K562 (cell line): Measurements from ENCODE around the gene HEXIM2. TPM values are rescaled to one million over a fixed set of nuclear protein-coding genes. Genes with fewer than 3 reads are reported as not detected.

Source experiments
- ARNT ChIP-seq, 2 experiments: fragments of 450-650 bp; IDR thresholded peaks; 2 replicates each; pipeline ENCODE4 v1.6.1; 2016; ENCODE audit warnings: mild to moderate bottlenecking in 1 of 2
- NR0B1 ChIP-seq: fragments of 450-650 bp; IDR thresholded peaks from one replicate; pipeline ENCODE4 v1.6.1; 2018; ENCODE audit warnings: mild to moderate bottlenecking, moderate library complexity; ENCODE audit not compliant: partially characterized antibody
- POLR2G ChIP-seq: fragments of 200-400 bp; formaldehyde crosslinking; IDR thresholded peaks from 2 replicates; pipeline ENCODE4 v1.6.1; 2017; ENCODE audit warnings: low read depth, mild to moderate bottlenecking, antibody characterized with exemption, low read length, moderate library complexity
- SREBF1 ChIP-seq: fragments of 150-350 bp; IDR thresholded peaks from 2 replicates; pipeline ENCODE4 v1.6.1; 2014; ENCODE audit warnings: antibody characterized with exemption, low read depth, low read length, borderline replicate concordance
- TAF7 ChIP-seq: fragments of 450-650 bp; IDR thresholded peaks from 2 replicates; pipeline ENCODE4 v1.6.1; 2016; ENCODE audit warnings: missing genetic modification characterization, missing compliant biosample characterization
- THAP12 ChIP-seq: fragments of 250-450 bp; sonication (Bioruptor Pico); IDR thresholded peaks from 2 replicates; pipeline ENCODE4 v1.9.0; 2021; ENCODE audit warnings: mild to moderate bottlenecking, inconsistent platforms
- ZBTB1 ChIP-seq: sonication (generic); formaldehyde crosslinking; IDR thresholded peaks from 2 replicates; pipeline ENCODE4 v1.8.1; 2023; ENCODE audit warnings: missing genetic modification reagents, low read depth, mild to moderate bottlenecking, borderline replicate concordance
- ZBTB12 ChIP-seq: fragments of 250-450 bp; sonication (Bioruptor Pico); IDR thresholded peaks from 2 replicates; pipeline ENCODE4 v1.4.0; 2020
- ZBTB40 ChIP-seq, 2 experiments: fragments of 450-650 bp in 1 of 2; sonication (generic) in 1 of 2; formaldehyde crosslinking in 1 of 2; IDR thresholded peaks; 2 replicates each; pipeline versions ENCODE4 v1.7.1 to v1.9.0; 2016 to 2022; ENCODE audit warnings: inconsistent platforms in 1 of 2, mild to moderate bottlenecking in 1 of 2, missing genetic modification reagents in 1 of 2
- ZNF41 ChIP-seq: fragments of 250-450 bp; sonication (Bioruptor Pico); conservative IDR thresholded peaks from 2 replicates; pipeline ENCODE4 v1.4.0; 2020; ENCODE audit warnings: mild to moderate bottlenecking
- polyA plus RNA-seq, 8 experiments: library from polyadenylated mRNA; depleted of rRNA in 4 of 8; stranded (reverse) in 5 of 8; unstranded in 3 of 8; fragments of >200 nt; fragmentation: Nextera tagmentation in 2 of 8; fragmentation: Illumina TruSeq in 1 of 8; extraction: Ambion mirVana in 2 of 8; extraction: Trizol in 1 of 8; gene quantifications; 2 replicates each; pipeline versions ENCODE4 v1.2.1 to v1.2.3, GENCODE V29; 2011 to 2014; ENCODE audit warnings: inconsistent platforms in 1 of 8, missing spikeins in 1 of 8
- total RNA-seq, 7 experiments: library from RNA; depleted of rRNA in 6 of 7; stranded (reverse); fragments of >200 nt in 6 of 7; fragmentation: Illumina TruSeq in 2 of 7; extraction: Trizol in 2 of 7; gene quantifications; 2 replicates each; pipeline versions ENCODE4 v1.2.1 to v1.2.3, GENCODE V29; 2011 to 2021; ENCODE audit warnings: low replicate concordance in 1 of 7

HEXIM2 gene
- total and polyA plus RNA-seq, 9 of the 15 experiments (the other 6 are each of a cell fraction or from before 2014, with no cell fraction given): 0.69 to 3.4 (median 1.1) TPM; not detected in 2

- TF ChIP-seq ZBTB40 (IDR thresholded peaks at IDR 0.05): peak; percentile 23; the same call in 1 of the 2 replicates
- no peak; the same call in 1 of the 2 replicates for TF ChIP-seq ZBTB40 (CRISPR knock-in tag; IDR thresholded peaks at IDR 0.05)
- 0 out of 2 replicates have a peak, but pooled peaks have one; percentile 27 for TF ChIP-seq ZNF41 (CRISPR knock-in tag)
- TF ChIP-seq TAF7 (tag): peak; percentile 97
- TF ChIP-seq ZBTB12 (CRISPR knock-in tag): peak; percentile 61
- TF ChIP-seq SREBF1: peak; percentile 65; the same call in 1 of the 2 replicates
- TF ChIP-seq POLR2G: peak; percentile 97
- TF ChIP-seq NR0B1: no peak
- TF ChIP-seq THAP12 (CRISPR knock-in tag): peak; percentile 78
- TF ChIP-seq ARNT (IDR thresholded peaks at IDR 0.05): no peak
- TF ChIP-seq ZBTB1 (CRISPR knock-in tag): peak; percentile 67; the same call in 1 of the 2 replicates
Measured at GRCh38 chr17:45161288-45162024, at the start of gene HEXIM2 (continued).
